Measurements from ENCODE around the gene PCYOX1L. TPM values are rescaled to one million over a fixed set of nuclear protein-coding genes. Genes with fewer than 3 reads are reported as not detected.

The PCYOX1L gene
- total and polyA plus RNA-seq, 2 experiments from 2014 or later, result 6.7 to 14.7 TPM

DNA sequence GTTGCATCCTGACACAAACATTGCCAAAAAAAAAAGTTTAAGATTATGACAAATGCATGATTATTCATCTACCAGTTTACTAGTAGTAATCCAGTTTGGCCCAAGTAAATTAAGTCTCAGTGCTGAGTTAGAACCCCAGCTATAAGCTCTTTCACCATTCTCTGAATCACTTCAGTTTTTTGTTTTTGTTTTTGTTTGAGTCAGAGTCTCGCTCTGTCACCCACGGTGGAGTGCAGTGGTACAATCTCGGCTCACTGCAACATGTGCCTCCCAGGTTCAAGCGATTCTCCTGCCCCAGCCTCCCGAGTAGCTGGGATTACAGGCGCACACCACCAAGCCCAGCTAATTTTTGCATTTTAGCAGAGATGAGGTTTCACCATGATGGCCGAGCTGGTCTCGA lies 1.5 kb upstream of the PCYOX1L start:
- H3K27ac Mint-ChIP-seq, result no peak overlapping the region
- H3K9me3 Mint-ChIP-seq, result no peaks in the 10 kb centered on the region
- H3K27me3 ChIP-seq (ENCODE audit: insufficient read depth), result no peaks in the 10 kb centered on the region
- peaks cover 9% of the 10 kb centered on the region for H3K4me1 Mint-ChIP-seq
- H4K20me1 ChIP-seq (replicated peaks; ENCODE audit: insufficient read depth), result peaks cover 18% of the 10 kb centered on the region
- H3K4me1 ChIP-seq (ENCODE audit: insufficient read depth), result peaks cover 12% of the 10 kb centered on the region
- no peaks in the 10 kb centered on the region for H3F3A ChIP-seq (replicated peaks; ENCODE audit: low read depth)
- TF ChIP-seq, protein P1, sequence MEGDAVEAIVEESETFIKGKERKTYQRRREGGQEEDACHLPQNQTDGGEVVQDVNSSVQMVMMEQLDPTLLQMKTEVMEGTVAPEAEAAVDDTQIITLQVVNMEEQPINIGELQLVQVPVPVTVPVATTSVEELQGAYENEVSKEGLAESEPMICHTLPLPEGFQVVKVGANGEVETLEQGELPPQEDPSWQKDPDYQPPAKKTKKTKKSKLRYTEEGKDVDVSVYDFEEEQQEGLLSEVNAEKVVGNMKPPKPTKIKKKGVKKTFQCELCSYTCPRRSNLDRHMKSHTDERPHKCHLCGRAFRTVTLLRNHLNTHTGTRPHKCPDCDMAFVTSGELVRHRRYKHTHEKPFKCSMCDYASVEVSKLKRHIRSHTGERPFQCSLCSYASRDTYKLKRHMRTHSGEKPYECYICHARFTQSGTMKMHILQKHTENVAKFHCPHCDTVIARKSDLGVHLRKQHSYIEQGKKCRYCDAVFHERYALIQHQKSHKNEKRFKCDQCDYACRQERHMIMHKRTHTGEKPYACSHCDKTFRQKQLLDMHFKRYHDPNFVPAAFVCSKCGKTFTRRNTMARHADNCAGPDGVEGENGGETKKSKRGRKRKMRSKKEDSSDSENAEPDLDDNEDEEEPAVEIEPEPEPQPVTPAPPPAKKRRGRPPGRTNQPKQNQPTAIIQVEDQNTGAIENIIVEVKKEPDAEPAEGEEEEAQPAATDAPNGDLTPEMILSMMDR (conservative IDR thresholded peaks at IDR 0.05; ENCODE audit: low read depth in 2 of 2), result no peak
- TF ChIP-seq JUNB (IDR thresholded peaks at IDR 0.05; ENCODE audit: unreplicated experiment), result no peak
- TF ChIP-seq, protein P2, sequence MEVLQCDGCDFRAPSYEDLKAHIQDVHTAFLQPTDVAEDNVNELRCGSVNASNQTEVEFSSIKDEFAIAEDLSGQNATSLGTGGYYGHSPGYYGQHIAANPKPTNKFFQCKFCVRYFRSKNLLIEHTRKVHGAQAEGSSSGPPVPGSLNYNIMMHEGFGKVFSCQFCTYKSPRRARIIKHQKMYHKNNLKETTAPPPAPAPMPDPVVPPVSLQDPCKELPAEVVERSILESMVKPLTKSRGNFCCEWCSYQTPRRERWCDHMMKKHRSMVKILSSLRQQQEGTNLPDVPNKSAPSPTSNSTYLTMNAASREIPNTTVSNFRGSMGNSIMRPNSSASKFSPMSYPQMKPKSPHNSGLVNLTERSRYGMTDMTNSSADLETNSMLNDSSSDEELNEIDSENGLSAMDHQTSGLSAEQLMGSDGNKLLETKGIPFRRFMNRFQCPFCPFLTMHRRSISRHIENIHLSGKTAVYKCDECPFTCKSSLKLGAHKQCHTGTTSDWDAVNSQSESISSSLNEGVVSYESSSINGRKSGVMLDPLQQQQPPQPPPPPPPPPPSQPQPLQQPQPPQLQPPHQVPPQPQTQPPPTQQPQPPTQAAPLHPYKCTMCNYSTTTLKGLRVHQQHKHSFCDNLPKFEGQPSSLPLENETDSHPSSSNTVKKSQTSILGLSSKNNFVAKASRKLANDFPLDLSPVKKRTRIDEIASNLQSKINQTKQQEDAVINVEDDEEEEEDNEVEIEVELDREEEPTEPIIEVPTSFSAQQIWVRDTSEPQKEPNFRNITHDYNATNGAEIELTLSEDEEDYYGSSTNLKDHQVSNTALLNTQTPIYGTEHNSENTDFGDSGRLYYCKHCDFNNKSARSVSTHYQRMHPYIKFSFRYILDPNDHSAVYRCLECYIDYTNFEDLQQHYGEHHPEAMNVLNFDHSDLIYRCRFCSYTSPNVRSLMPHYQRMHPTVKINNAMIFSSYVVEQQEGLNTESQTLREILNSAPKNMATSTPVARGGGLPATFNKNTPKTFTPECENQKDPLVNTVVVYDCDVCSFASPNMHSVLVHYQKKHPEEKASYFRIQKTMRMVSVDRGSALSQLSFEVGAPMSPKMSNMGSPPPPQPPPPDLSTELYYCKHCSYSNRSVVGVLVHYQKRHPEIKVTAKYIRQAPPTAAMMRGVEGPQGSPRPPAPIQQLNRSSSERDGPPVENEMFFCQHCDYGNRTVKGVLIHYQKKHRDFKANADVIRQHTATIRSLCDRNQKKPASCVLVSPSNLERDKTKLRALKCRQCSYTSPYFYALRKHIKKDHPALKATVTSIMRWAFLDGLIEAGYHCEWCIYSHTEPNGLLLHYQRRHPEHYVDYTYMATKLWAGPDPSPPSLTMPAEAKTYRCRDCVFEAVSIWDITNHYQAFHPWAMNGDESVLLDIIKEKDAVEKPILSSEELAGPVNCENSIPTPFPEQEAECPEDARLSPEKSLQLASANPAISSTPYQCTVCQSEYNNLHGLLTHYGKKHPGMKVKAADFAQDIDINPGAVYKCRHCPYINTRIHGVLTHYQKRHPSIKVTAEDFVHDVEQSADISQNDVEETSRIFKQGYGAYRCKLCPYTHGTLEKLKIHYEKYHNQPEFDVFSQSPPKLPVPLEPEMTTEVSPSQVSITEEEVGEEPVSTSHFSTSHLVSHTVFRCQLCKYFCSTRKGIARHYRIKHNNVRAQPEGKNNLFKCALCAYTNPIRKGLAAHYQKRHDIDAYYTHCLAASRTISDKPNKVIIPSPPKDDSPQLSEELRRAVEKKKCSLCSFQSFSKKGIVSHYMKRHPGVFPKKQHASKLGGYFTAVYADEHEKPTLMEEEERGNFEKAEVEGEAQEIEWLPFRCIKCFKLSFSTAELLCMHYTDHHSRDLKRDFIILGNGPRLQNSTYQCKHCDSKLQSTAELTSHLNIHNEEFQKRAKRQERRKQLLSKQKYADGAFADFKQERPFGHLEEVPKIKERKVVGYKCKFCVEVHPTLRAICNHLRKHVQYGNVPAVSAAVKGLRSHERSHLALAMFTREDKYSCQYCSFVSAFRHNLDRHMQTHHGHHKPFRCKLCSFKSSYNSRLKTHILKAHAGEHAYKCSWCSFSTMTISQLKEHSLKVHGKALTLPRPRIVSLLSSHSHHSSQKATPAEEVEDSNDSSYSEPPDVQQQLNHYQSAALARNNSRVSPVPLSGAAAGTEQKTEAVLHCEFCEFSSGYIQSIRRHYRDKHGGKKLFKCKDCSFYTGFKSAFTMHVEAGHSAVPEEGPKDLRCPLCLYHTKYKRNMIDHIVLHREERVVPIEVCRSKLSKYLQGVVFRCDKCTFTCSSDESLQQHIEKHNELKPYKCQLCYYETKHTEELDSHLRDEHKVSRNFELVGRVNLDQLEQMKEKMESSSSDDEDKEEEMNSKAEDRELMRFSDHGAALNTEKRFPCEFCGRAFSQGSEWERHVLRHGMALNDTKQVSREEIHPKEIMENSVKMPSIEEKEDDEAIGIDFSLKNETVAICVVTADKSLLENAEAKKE (CRISPR knock-in tag; IDR thresholded peaks at IDR 0.05), result no peak
- TF ChIP-seq STAT1 (IDR thresholded peaks at IDR 0.05; ENCODE audit: unreplicated experiment), result no peak
- TF ChIP-seq ZNF331 (CRISPR knock-in tag; IDR thresholded peaks at IDR 0.05; ENCODE audit: low read depth), result no peak
- TF ChIP-seq CREB1 (CRISPR knock-in tag; IDR thresholded peaks at IDR 0.05; ENCODE audit: low read depth), result no peak
- TF ChIP-seq, protein P3, sequence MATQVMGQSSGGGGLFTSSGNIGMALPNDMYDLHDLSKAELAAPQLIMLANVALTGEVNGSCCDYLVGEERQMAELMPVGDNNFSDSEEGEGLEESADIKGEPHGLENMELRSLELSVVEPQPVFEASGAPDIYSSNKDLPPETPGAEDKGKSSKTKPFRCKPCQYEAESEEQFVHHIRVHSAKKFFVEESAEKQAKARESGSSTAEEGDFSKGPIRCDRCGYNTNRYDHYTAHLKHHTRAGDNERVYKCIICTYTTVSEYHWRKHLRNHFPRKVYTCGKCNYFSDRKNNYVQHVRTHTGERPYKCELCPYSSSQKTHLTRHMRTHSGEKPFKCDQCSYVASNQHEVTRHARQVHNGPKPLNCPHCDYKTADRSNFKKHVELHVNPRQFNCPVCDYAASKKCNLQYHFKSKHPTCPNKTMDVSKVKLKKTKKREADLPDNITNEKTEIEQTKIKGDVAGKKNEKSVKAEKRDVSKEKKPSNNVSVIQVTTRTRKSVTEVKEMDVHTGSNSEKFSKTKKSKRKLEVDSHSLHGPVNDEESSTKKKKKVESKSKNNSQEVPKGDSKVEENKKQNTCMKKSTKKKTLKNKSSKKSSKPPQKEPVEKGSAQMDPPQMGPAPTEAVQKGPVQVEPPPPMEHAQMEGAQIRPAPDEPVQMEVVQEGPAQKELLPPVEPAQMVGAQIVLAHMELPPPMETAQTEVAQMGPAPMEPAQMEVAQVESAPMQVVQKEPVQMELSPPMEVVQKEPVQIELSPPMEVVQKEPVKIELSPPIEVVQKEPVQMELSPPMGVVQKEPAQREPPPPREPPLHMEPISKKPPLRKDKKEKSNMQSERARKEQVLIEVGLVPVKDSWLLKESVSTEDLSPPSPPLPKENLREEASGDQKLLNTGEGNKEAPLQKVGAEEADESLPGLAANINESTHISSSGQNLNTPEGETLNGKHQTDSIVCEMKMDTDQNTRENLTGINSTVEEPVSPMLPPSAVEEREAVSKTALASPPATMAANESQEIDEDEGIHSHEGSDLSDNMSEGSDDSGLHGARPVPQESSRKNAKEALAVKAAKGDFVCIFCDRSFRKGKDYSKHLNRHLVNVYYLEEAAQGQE (IDR thresholded peaks at IDR 0.05; ENCODE audit: unreplicated experiment), result no peak
- TF ChIP-seq NANOG (IDR thresholded peaks at IDR 0.05; ENCODE audit: borderline replicate concordance), result no peak
- TF ChIP-seq ZNF114 (CRISPR knock-in tag; IDR thresholded peaks at IDR 0.05), result no peak
- TF ChIP-seq, protein P4, sequence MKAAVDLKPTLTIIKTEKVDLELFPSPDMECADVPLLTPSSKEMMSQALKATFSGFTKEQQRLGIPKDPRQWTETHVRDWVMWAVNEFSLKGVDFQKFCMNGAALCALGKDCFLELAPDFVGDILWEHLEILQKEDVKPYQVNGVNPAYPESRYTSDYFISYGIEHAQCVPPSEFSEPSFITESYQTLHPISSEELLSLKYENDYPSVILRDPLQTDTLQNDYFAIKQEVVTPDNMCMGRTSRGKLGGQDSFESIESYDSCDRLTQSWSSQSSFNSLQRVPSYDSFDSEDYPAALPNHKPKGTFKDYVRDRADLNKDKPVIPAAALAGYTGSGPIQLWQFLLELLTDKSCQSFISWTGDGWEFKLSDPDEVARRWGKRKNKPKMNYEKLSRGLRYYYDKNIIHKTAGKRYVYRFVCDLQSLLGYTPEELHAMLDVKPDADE (IDR thresholded peaks at IDR 0.05), result no peak
- no peak for TF ChIP-seq EZH2 (IDR thresholded peaks at IDR 0.05; ENCODE audit: low read depth, unreplicated experiment)
- no peak for TF ChIP-seq POLR2AphosphoS5 (IDR thresholded peaks at IDR 0.05; ENCODE audit: low read depth)
- peaks cover 27% of the 10 kb centered on the region for H3K36me3 ChIP-seq (ENCODE audit: insufficient read depth)
- peaks cover 38% of the 10 kb centered on the region for H3K79me2 ChIP-seq (replicated peaks; ENCODE audit: insufficient read depth)
- no peak for DNase-seq (ENCODE audit: low spot score)
- ATAC-seq, result no peak
- no peak overlapping the region for H3K27ac ChIP-seq (ENCODE audit: low read depth)
- no peaks in the 10 kb centered on the region for H3K9me2 ChIP-seq (ENCODE audit: insufficient read depth)
- H3K4me3 ChIP-seq, result no peak overlapping the region
- peaks cover 4% of the 10 kb centered on the region for H3K27me3 Mint-ChIP-seq (ENCODE audit: insufficient read depth, low read depth, poor library complexity)
- no peak overlapping the region for H3K4me2 ChIP-seq
- H3K4me3 Mint-ChIP-seq, result peak overlapping the region; percentile 42; the same call in 1 of the 3 replicates
- peaks cover 43% of the 10 kb centered on the region for H3K36me3 Mint-ChIP-seq (ENCODE audit: low read depth)
- no peak overlapping the region for H2AFZ ChIP-seq

Data from GM23338 (cell line).